GM15510 (cell line): Measurements from ENCODE around the gene P2RX5.

Source experiments
- POLR2A ChIP-seq: IDR thresholded peaks from 3 replicates; pipeline ENCODE4 v1.6.1; 2011; ENCODE audit warnings: borderline replicate concordance; ENCODE audit not compliant: insufficient read length; ENCODE audit errors: extremely low read depth

The P2RX5 gene

GRCh38 chr17:3689262-3690093 lies 6.5 kb downstream of the P2RX5 start:
- TF ChIP-seq POLR2A: no peak

DNA sequence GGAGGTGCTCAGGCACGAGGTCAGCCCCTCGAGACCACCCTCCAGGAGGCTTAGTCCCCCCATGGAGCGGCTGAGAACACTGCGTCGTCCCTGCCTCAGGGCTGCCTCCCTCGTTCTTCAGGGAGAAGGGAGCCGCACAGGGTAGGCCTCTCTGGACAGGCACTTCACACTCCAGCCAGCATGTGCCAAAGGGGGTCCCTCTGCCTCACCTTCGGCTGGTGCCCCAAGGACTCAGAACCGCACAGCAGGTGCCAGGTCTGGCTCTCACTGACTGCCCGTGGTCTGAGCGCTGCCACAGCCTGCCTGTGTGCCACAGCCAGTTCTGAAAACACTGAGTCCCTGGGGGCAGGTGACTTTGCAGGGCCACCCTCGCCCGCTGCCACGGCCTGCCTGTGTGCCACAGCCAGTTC lies 7.1 kb downstream of the P2RX5 start:
- TF ChIP-seq POLR2A: no peak

GRCh38 chr17:3688027-3688553 lies 7.9 kb downstream of the P2RX5 start:
- no peak for TF ChIP-seq POLR2A

GRCh38 chr17:3685174-3685573 lies 10.8 kb downstream of the P2RX5 start:
- no peak for TF ChIP-seq POLR2A

GRCh38 chr17:3683054-3683511 lies 12.9 kb downstream of the P2RX5 start:
- TF ChIP-seq POLR2A: no peak

- TF ChIP-seq POLR2A: no peak
Measured at GRCh38 chr17:3682033-3682432, 13.9 kb downstream of the P2RX5 start.

DNA sequence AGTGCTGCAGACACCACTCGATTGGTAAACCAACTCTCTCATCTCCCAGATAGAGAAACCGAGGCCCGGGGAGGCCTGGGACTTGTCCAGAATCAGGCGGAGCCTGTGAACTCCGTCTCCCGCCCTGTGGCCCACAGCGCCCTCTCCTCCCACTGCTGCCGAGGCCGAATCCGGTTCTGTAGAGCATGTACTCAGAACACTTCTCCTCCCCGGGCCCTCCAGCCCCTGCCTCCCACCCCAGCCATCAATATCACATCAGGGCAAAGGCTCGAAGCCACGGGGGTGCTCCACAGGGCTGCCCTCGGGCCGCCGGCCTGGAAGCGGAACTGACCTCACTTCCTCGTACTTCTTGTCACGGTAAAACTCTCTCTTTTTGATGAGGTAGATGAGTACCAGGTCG lies 14.4 kb downstream of the P2RX5 start:
- no peak for TF ChIP-seq POLR2A

- no peak for TF ChIP-seq POLR2A
Measured at GRCh38 chr17:3681057-3681456, 14.9 kb downstream of the P2RX5 start.

GRCh38 chr17:3679531-3680126 lies 16.3 kb downstream of the P2RX5 start:
- TF ChIP-seq POLR2A: no peak

DNA sequence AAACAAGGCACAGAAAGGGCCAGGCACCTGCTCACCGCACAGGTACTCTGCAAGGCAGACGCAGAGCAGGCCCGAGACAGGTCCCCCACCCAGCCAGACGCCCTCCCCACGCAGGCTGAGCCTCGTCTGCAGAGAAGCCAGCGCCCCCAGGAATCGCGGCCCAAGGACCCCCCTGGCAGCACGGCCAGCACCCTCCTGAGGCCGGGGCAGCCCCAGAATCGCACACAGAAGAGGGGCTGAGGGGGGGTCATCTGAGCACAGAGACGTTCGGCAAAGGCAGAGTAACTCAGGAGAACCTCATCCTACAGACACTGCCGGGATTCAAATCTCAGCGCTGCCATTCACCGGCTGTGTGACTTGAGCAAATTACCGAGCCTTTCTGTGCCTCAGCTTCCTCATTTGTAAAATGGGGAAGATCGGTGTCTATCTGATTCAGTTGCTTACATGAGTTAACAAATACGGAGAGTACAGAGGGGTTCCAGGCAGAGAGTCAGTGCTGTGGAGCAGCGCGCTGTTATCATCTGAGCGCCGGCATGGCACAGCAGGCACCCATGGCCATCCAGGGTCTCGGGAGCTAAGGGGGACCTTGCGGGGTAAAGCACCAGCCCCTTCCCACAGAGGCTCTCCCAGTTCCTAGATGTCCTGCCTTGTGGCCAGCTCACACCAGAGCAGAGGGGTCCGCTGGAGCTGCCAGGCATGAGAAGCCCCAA lies 17.0 kb downstream of the P2RX5 start:
- TF ChIP-seq POLR2A: no peak

GRCh38 chr17:3678095-3678820 lies 17.7 kb downstream of the P2RX5 start:
- TF ChIP-seq POLR2A: no peak

- no peak for TF ChIP-seq POLR2A
Measured at GRCh38 chr17:3675886-3676285, 20.1 kb downstream of the P2RX5 start.

- no peak for TF ChIP-seq POLR2A
Measured at GRCh38 chr17:3672571-3672970, 23.4 kb downstream of the P2RX5 start.

- TF ChIP-seq POLR2A: no peak
Measured at GRCh38 chr17:3669548-3669947, 26.4 kb downstream of the P2RX5 start.

DNA sequence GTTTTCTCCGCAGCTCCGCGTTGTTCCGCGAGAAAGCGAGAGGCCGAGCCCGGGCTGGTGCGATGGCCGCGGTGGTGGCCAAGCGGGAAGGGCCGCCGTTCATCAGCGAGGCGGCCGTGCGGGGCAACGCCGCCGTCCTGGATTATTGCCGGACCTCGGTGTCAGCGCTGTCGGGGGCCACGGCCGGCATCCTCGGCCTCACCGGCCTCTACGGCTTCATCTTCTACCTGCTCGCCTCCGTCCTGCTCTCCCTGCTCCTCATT lies 26.9 kb downstream of the P2RX5 start:
- TF ChIP-seq POLR2A: no peak
